HL-60 (cell line): ENCODE results near the gene INCENP.

Experiments used
- SPI1 ChIP-seq: IDR thresholded peaks from 2 replicates; pipeline ENCODE4 v1.6.1; 2012; ENCODE audit warnings: low read depth, mild to moderate bottlenecking, borderline replicate concordance
- TF ChIP-seq, protein P1 (sequence below): IDR thresholded peaks from one replicate; pipeline ENCODE4 v1.5.1; 2011; ENCODE audit warnings: low read length, control low read depth, inconsistent platforms; ENCODE audit not compliant: insufficient read depth

DNA sequence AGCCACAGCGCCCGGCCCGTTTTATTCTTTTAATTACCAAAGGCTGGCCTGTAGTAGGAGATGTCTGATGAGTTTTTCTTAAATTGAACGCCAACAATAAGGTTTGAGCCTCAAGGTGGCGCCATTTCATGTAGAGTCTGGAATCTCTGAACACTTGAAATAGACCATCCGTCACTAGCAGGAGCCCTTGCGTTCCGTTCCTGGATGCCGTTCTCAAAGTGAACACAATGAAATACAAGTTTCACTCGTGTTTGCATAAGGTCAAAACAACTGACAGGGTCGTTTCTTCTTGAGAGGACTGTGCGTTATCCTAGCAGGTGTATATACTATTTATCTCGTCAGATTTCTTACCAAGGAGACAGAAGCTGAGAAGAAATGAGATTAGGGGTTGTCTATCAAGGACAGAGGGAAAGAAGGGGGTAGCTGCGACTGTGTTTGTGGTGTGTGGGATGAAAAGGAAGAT lies 47.5 kb downstream of the INCENP start:
- TF ChIP-seq, protein P1, sequence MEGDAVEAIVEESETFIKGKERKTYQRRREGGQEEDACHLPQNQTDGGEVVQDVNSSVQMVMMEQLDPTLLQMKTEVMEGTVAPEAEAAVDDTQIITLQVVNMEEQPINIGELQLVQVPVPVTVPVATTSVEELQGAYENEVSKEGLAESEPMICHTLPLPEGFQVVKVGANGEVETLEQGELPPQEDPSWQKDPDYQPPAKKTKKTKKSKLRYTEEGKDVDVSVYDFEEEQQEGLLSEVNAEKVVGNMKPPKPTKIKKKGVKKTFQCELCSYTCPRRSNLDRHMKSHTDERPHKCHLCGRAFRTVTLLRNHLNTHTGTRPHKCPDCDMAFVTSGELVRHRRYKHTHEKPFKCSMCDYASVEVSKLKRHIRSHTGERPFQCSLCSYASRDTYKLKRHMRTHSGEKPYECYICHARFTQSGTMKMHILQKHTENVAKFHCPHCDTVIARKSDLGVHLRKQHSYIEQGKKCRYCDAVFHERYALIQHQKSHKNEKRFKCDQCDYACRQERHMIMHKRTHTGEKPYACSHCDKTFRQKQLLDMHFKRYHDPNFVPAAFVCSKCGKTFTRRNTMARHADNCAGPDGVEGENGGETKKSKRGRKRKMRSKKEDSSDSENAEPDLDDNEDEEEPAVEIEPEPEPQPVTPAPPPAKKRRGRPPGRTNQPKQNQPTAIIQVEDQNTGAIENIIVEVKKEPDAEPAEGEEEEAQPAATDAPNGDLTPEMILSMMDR = peak; percentile 60
- TF ChIP-seq SPI1 = no peak
